Forelimb muscle (tissue), 1 donor: ENCODE measurements around the gene MYO5B. TPM values are rescaled to one million over a fixed set of nuclear protein-coding genes. Genes with fewer than 3 reads are reported as not detected.
"Not testable (repeated sequence)": the region's sequence is repeated elsewhere in the genome, so short reads cannot be mapped to it uniquely, and the experiment has no call there.

Experiments
- DNase-seq: peaks from one replicate; pipeline ENCODE4 v3.0.0-alpha.2; 2013; ENCODE audit warnings: low read depth
- polyA plus RNA-seq: library from polyadenylated mRNA; unstranded; fragments of 120-200 nt; gene quantifications from one replicate; pipeline ENCODE4 v1.2.1, GENCODE V29; 2013; ENCODE audit not compliant: insufficient read length

The MYO5B gene
- polyA plus RNA-seq, 1 donor, result 1.6 TPM

DNA sequence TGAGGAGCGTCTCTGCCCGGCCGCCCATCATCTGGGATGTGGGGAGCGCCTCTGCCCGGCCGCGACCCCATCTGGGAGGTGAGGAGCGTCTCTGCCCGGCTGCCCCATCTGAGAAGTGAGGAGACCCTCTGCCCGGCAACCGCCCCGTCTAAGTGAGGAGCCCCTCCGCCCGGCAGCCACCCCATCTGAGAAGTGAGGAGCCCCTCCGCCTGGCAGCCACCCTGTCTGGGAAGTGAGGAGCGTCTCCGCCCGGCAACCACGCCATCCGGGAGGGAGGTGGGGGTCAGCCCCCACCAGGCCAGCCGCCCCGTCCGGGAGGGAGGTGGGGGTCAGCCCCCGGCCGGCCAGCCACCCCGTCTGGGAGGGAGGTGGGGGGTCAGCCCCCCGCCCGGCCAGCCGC, 395.1 kb downstream of the MYO5B start:
- DNase-seq, result not testable (repeated sequence)

DNA sequence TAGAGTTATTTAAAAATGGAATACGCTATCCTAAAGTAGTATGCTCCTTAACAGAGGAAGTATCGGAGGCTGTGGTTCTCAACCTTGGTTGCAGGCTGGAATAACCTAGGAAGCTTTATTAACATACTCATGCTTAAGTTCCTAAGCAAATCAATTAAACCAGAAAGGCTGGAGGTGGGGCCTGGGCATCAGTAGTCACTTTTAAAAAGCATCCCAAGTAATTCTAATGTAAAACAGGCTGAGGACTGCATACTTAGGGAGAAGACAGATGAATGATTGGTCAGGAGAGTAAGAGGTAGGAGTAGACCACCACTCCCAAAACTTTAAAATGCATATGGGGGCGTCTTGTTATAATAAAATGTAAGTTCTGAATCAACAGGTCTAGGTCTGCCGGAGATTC, 396.9 kb downstream of the MYO5B start:
- DNase-seq, result no peak

- no peak for DNase-seq
These were observed 399.1 kb downstream of the MYO5B start for GRCh38 chr18:49795612-49796552.

- no peak for DNase-seq
These were observed 400.2 kb downstream of the MYO5B start for GRCh38 chr18:49794743-49795142.

DNA sequence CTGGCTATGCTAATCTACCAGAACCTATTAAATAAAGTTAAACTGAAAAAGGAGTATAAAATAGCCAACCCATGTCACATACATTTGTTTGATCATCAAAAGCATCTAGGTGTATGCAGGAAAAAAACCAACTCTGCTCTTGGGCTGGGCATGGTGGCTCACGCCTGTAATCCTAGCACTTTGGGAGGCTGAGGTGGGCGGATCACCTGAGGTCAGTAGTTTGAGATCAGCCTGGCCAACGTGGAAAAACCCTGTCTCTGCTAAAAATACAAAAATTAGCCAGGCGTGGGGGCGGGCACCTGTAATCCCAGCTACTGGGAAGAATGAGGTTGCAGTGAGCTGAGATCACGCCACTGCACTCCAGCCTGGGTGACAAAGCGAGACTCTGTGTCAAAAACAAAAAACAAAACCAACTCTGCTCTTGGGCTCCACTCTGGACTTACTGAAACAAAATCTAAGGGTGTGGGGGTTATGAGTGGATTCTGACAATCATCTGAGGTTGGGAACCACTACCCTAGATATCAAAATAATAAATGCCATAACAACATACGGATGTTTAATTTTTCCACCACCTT, 405.3 kb downstream of the MYO5B start:
- not testable (repeated sequence) for DNase-seq

- no peak for DNase-seq
These were observed 406.5 kb downstream of the MYO5B start for GRCh38 chr18:49788327-49788898.

DNA sequence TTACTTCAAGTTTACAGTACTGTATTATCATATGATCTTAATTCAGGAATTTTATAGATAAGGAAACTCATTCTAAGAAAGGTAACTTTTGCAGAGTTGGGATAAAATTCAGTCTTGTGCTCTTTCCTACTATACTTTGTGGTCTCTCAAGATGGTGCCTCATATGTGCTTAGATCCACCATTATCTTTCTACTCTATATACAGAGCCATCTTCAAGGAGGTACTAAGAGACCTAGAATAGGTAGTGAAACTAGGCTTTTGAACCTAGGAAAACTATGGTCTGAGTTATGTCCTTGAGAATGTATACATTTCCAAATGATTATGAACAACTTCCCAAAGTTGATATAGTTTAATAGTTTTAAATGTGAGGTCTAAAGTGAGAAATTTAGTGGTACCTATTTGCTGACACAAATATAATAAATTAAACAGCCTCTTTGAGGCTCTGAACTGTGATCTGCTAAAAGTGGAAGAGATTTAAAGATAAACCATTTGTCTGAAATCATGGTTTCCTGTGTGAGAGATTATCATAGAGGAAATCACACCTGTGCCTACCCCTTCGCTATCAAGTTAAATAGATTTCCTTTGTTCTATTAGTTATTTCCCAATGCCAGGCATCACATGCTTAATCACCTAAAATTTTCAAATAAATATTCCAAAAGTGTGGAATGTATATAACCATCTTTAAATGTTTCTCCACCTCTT, 408.8 kb downstream of the MYO5B start:
- DNase-seq, result no peak

- no peak for DNase-seq
These were observed 410.3 kb downstream of the MYO5B start for GRCh38 chr18:49784427-49785185.

DNA sequence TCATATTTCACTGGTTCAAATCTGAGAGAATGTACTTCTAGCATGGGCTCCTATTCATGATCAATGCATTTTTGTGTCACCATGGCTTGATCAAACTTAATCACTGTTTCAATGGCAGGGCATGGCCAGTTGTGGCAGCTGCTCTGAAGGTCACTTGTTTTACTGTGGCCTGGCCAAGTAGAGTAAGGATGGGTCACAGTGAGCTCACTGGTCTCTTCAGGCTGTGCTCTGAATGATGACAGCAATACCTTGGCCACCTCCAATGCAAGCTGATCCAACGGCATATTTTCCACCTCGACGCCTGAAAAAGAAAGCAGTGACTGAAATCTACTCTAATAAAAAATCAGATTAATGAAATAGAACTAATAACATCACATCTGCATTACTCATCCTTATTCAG, 411.3 kb downstream of the MYO5B start:
- not testable (repeated sequence) for DNase-seq

GRCh38 chr18:49778826-49779465, 416.0 kb downstream of the MYO5B start:
- DNase-seq, result no peak

Other genes with a start within 250 kb of the MYO5B start
- 0.32 TPM for gene CFAP53, start 71.3 kb upstream of the MYO5B start, polyA plus RNA-seq
- gene MBD1, start 86.4 kb upstream of the MYO5B start, polyA plus RNA-seq, result 40.5 TPM
- 31.3 TPM for gene CXXC1, start 92.5 kb upstream of the MYO5B start, polyA plus RNA-seq
- 2.6 TPM for gene SKA1, start 179.9 kb upstream of the MYO5B start, polyA plus RNA-seq